ENCODE data around the gene RB1. TPM values are rescaled to one million over a fixed set of nuclear protein-coding genes. Genes with fewer than 3 reads are reported as not detected.

The RB1 gene
- total and polyA plus RNA-seq, 2 experiments from 2014 or later, result 19.5 to 22.3 TPM

DNA sequence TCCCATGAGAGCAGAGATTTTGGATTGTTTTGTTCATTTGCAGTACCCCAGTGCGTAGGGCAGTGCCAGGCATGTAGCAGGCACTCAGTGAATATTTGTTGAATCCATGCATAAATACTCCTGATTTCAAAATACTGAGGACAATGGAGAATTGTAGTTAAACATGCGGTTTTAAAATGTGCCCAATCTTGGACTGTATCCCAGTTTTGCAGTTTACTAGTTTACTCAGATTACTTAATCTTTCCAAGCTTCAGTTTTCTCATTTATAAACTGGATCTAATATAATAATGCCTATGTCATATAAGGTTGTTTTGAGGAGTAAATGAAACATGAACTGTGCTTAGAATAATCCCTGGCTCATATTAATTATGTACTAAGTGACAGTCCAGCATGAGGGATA, 190.3 kb downstream of the RB1 start:
- H3K4me1 Mint-ChIP-seq, result peaks cover 14% of the 10 kb centered on the region
- DNase-seq (ENCODE audit: low spot score), result no peak
- H3K79me2 ChIP-seq (replicated peaks; ENCODE audit: insufficient read depth), result no peaks in the 10 kb centered on the region
- no peaks in the 10 kb centered on the region for H3F3A ChIP-seq (replicated peaks; ENCODE audit: low read depth)
- TF ChIP-seq CREB1 (CRISPR knock-in tag; IDR thresholded peaks at IDR 0.05; ENCODE audit: low read depth) (no peak), ZNF462 (CRISPR knock-in tag; IDR thresholded peaks at IDR 0.05) (no peak), JUNB (IDR thresholded peaks at IDR 0.05; ENCODE audit: unreplicated experiment) (no peak), EZH2phosphoT487 (IDR thresholded peaks at IDR 0.05; ENCODE audit: unreplicated experiment) (no peak), STAT1 (IDR thresholded peaks at IDR 0.05; ENCODE audit: unreplicated experiment) (no peak), REST (IDR thresholded peaks at IDR 0.05; ENCODE audit: unreplicated experiment) (no peak), POLR2AphosphoS5 (IDR thresholded peaks at IDR 0.05; ENCODE audit: low read depth) (no peak), ZNF114 (CRISPR knock-in tag; IDR thresholded peaks at IDR 0.05) (no peak), ZNF331 (CRISPR knock-in tag; IDR thresholded peaks at IDR 0.05; ENCODE audit: low read depth) (no peak), NANOG (IDR thresholded peaks at IDR 0.05; ENCODE audit: borderline replicate concordance) (no peak), EZH2 (IDR thresholded peaks at IDR 0.05; ENCODE audit: low read depth, unreplicated experiment) (no peak)
- TF ChIP-seq, protein P1, sequence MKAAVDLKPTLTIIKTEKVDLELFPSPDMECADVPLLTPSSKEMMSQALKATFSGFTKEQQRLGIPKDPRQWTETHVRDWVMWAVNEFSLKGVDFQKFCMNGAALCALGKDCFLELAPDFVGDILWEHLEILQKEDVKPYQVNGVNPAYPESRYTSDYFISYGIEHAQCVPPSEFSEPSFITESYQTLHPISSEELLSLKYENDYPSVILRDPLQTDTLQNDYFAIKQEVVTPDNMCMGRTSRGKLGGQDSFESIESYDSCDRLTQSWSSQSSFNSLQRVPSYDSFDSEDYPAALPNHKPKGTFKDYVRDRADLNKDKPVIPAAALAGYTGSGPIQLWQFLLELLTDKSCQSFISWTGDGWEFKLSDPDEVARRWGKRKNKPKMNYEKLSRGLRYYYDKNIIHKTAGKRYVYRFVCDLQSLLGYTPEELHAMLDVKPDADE (IDR thresholded peaks at IDR 0.05), result no peak
- TF ChIP-seq, protein P2, sequence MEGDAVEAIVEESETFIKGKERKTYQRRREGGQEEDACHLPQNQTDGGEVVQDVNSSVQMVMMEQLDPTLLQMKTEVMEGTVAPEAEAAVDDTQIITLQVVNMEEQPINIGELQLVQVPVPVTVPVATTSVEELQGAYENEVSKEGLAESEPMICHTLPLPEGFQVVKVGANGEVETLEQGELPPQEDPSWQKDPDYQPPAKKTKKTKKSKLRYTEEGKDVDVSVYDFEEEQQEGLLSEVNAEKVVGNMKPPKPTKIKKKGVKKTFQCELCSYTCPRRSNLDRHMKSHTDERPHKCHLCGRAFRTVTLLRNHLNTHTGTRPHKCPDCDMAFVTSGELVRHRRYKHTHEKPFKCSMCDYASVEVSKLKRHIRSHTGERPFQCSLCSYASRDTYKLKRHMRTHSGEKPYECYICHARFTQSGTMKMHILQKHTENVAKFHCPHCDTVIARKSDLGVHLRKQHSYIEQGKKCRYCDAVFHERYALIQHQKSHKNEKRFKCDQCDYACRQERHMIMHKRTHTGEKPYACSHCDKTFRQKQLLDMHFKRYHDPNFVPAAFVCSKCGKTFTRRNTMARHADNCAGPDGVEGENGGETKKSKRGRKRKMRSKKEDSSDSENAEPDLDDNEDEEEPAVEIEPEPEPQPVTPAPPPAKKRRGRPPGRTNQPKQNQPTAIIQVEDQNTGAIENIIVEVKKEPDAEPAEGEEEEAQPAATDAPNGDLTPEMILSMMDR (conservative IDR thresholded peaks at IDR 0.05; ENCODE audit: low read depth in 2 of 2), result no peak
- no peaks in the 10 kb centered on the region for H3K27me3 Mint-ChIP-seq (ENCODE audit: insufficient read depth, low read depth, poor library complexity)
- H3K27me3 ChIP-seq (ENCODE audit: insufficient read depth), result no peaks in the 10 kb centered on the region
- H4K20me1 ChIP-seq (replicated peaks; ENCODE audit: insufficient read depth), result no peaks in the 10 kb centered on the region
- 0 out of 3 replicates have a peak, but pooled peaks cover 4% of the 10 kb centered on the region for H3K36me3 Mint-ChIP-seq (ENCODE audit: low read depth)
- no peaks in the 10 kb centered on the region for H3K9me3 Mint-ChIP-seq
- peaks cover 9% of the 10 kb centered on the region; the same call in 1 of the 2 replicates for H3K4me1 ChIP-seq (ENCODE audit: insufficient read depth)
- H3K4me2 ChIP-seq, result no peak overlapping the region
- no peak overlapping the region for H3K4me3 ChIP-seq
- no peak overlapping the region for H3K27ac Mint-ChIP-seq
- no peak overlapping the region for H3K27ac ChIP-seq (ENCODE audit: low read depth)
- no peak overlapping the region for H2AFZ ChIP-seq
- no peaks in the 10 kb centered on the region for H3K9me2 ChIP-seq (ENCODE audit: insufficient read depth)
- H3K36me3 ChIP-seq (ENCODE audit: insufficient read depth), result no peaks in the 10 kb centered on the region
- H3K4me3 Mint-ChIP-seq, result no peak overlapping the region
- no peak for ATAC-seq

All from GM23338 (cell line).